ENCODE measurements around the gene NMT2. TPM values are rescaled to one million over a fixed set of nuclear protein-coding genes. Genes with fewer than 3 reads are reported as not detected.

The NMT2 gene
- total RNA-seq, 1 experiment from 2014 or later, result 14.3 TPM

GRCh38 chr10:15200626-15201025 is 32.1 kb upstream of the NMT2 start:
- POLR2A ChIA-PET, result no interaction called here

GRCh38 chr10:15197911-15198310 is 29.4 kb upstream of the NMT2 start:
- Histone ChIP-seq H3K9me3 (ENCODE audit: control insufficient read depth, insufficient read depth, low read depth, low read length) (no peaks in the 10 kb centered on the region), H3K27me3 (ENCODE audit: control insufficient read depth, insufficient read depth, low read length) (no peaks in the 10 kb centered on the region), H3K27ac (ENCODE audit: low read length) (no peak overlapping the region), H3K36me3 (ENCODE audit: control insufficient read depth, insufficient read depth, low read length) (no peaks in the 10 kb centered on the region), H3K4me3 (ENCODE audit: low read depth in 2 of 2, low read length in 2 of 2) (no peak overlapping the region), H3K4me1 (ENCODE audit: control insufficient read depth, insufficient read depth, low read length) (peaks cover 22% of the 10 kb centered on the region)
- no peak for ATAC-seq
- no TSS peak for BruUV-seq (replicated peaks)
- no peak for DNase-seq (ENCODE audit: low read depth, low spot score)
- ChIA-PET POLR2A (no interaction called here), CTCF (no interaction called here)
- in situ Hi-C loops (cut with HindIII; ENCODE audit: low pct_unique_long_range_greater_than_20kb, low sequenced_read_pairs), result no loop called here
- intact Hi-C loops (cut with micrococcal nuclease; ENCODE audit: unreplicated experiment), result no loop called here
- TF ChIP-seq TCF7L2 (IDR thresholded peaks at IDR 0.05; ENCODE audit: low read depth, low read length), result no peak
- TF ChIP-seq SIN3A (IDR thresholded peaks at IDR 0.05; ENCODE audit: borderline replicate concordance, insufficient read depth, low read depth, low read length), result no peak
- TF ChIP-seq CTCF (IDR thresholded peaks at IDR 0.05), result no peak
- TF ChIP-seq REST (IDR thresholded peaks at IDR 0.05; ENCODE audit: insufficient read depth in 1 of 2, low read depth in 2 of 2, low read length in 1 of 2), result no peak
- TF ChIP-seq POLR2AphosphoS5 (IDR thresholded peaks at IDR 0.05; ENCODE audit: low read depth, low read length), result no peak

More at GRCh38 chr10:15200626-15201025, 32.1 kb upstream of the NMT2 start:
- no peaks in the 10 kb centered on the region for H3K9me3 ChIP-seq (ENCODE audit: control insufficient read depth, insufficient read depth, low read depth, low read length)
- in situ Hi-C loops (cut with HindIII; ENCODE audit: low pct_unique_long_range_greater_than_20kb, low sequenced_read_pairs) (no loop called here), intact Hi-C loops (cut with micrococcal nuclease; ENCODE audit: unreplicated experiment) (no loop called here)
- DNase-seq (ENCODE audit: low read depth, low spot score) (peak; percentile 56), ATAC-seq (peak; percentile 91)
- H3K4me3 ChIP-seq (ENCODE audit: low read depth in 2 of 2, low read length in 2 of 2), result no peak overlapping the region
- no peak for TF ChIP-seq SIN3A (IDR thresholded peaks at IDR 0.05; ENCODE audit: borderline replicate concordance, insufficient read depth, low read depth, low read length)
- TF ChIP-seq TCF7L2 (IDR thresholded peaks at IDR 0.05; ENCODE audit: low read depth, low read length), result peak; percentile 84
- peak; percentile 30; the same call in 1 of the 2 replicates for TF ChIP-seq POLR2AphosphoS5 (IDR thresholded peaks at IDR 0.05; ENCODE audit: low read depth, low read length)
- TF ChIP-seq CTCF (IDR thresholded peaks at IDR 0.05), result no peak
- TF ChIP-seq REST (IDR thresholded peaks at IDR 0.05; ENCODE audit: insufficient read depth in 1 of 2, low read depth in 2 of 2, low read length in 1 of 2), result no peak
- H3K4me1 ChIP-seq (ENCODE audit: control insufficient read depth, insufficient read depth, low read length), result peaks cover 22% of the 10 kb centered on the region
- CTCF ChIA-PET, result no interaction called here
- no peaks in the 10 kb centered on the region for H3K36me3 ChIP-seq (ENCODE audit: control insufficient read depth, insufficient read depth, low read length)
- no peaks in the 10 kb centered on the region for H3K27me3 ChIP-seq (ENCODE audit: control insufficient read depth, insufficient read depth, low read length)
- H3K27ac ChIP-seq (ENCODE audit: low read length), result peak overlapping the region; percentile 73
- BruUV-seq (replicated peaks), result no TSS peak

Data from Panc1 (cell line).